Activated CD4-positive, CD25-positive, alpha-beta regulatory T cell treated with anti-CD3 and anti-CD28 coated beads, Interleukin-2, amount 50 U/mL, for 72 hours (primary cell): ENCODE results near the gene KLF2.

Experiments used
- DNase-seq: peaks from one replicate; pipeline ENCODE4 v3.0.0; 2021

The KLF2 gene

GRCh38 chr19:16309643-16310042 lies 15.0 kb upstream of the KLF2 start:
- DNase-seq = no peak

GRCh38 chr19:16315825-16316505 lies 8.7 kb upstream of the KLF2 start:
- no peak for DNase-seq

GRCh38 chr19:16316506-16316882 lies 8.1 kb upstream of the KLF2 start:
- no peak for DNase-seq

GRCh38 chr19:16319481-16319880 lies 5.1 kb upstream of the KLF2 start:
- DNase-seq = no peak

- no peak for DNase-seq
Measured at GRCh38 chr19:16320987-16321386, 3.6 kb upstream of the KLF2 start.

GRCh38 chr19:16325161-16325527 lies 518 bp downstream of the KLF2 start:
- DNase-seq = peak; percentile 61

- DNase-seq = peak; percentile 48
Measured at GRCh38 chr19:16325641-16326400, 1.2 kb downstream of the KLF2 start.

- DNase-seq = peak; percentile 41
Measured at GRCh38 chr19:16326401-16327168, 2.0 kb downstream of the KLF2 start.

GRCh38 chr19:16327169-16327475 lies 2.5 kb downstream of the KLF2 start:
- no peak for DNase-seq

- DNase-seq = no peak
Measured at GRCh38 chr19:16327501-16327900, 2.9 kb downstream of the KLF2 start.

- peak; percentile 38 for DNase-seq
Measured at GRCh38 chr19:16327911-16328823, 3.5 kb downstream of the KLF2 start.

- peak; percentile 37 for DNase-seq
Measured at GRCh38 chr19:16328824-16329482, 4.3 kb downstream of the KLF2 start.

- peak; percentile 87 for DNase-seq
Measured at GRCh38 chr19:16330368-16330801, 5.8 kb downstream of the KLF2 start.

- no peak for DNase-seq
Measured at GRCh38 chr19:16330806-16331690, 6.4 kb downstream of the KLF2 start.

- DNase-seq = no peak
Measured at GRCh38 chr19:16333001-16333586, 8.5 kb downstream of the KLF2 start.

- no peak for DNase-seq
Measured at GRCh38 chr19:16334411-16334810, 9.8 kb downstream of the KLF2 start.

- no peak for DNase-seq
Measured at GRCh38 chr19:16335226-16335625, 10.6 kb downstream of the KLF2 start.

GRCh38 chr19:16336571-16336970 lies 11.9 kb downstream of the KLF2 start:
- DNase-seq = no peak

GRCh38 chr19:16337809-16338469 lies 13.3 kb downstream of the KLF2 start:
- DNase-seq = no peak
